ENCODE results near the gene OR2T8.

The OR2T8 gene

DNA sequence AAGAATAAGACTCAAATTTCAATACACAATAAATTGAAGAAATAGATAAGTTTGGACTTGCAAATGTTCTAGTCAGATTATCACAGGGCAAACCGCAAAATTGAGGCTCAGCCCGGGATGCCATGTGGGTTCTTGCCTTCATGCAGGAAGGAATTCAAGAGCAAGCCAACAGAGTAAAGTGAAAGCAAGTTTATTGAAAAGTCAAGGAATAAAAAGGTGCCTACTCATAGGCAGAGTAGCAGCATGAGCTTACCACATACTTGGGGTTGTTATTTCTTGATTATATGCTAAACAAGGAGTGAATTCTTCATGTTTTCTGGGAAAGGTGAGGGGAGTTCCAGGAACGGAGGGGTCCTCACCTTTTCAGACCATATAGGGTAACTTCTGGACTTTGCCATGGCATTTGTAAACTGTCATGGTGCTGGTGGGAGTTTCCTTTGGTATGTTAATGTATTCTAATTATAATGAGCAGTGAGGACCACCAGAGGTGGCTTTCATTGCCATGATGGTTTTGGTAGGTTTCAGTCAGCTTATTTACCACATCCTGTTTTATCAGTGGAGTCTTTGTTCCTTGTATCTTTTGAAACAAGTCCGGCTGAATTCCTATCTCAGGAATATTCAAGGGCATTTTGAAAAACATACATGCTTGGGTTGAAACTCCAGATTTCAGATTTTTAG is 43.0 kb downstream of the OR2T8 start:
- DNase-seq, result no peak

DNA sequence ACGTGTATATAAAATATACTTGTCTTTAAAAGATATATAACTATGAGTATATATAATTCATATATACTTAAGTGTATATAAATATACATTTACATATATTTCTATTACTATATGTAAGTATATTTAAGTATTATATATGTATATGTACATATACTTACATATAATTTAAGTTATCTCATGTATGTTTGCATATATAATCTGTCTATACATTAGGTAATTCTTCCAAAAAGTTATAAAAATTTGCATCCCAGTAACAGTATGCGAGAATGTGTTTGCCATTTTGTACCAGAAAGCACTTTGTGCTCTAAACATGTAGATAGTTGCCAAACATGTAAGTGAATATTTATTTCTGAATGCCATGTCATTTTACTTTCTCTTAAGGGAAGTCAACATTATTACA is 44.9 kb downstream of the OR2T8 start, which contains the start of gene OR2AK2:
OR2AK2 (plus strand) TSS at position 301 of the 400 bp plus-strand sequence. CDS start 144 bp downstream, outside the sequence.
- no peak for DNase-seq

DNA sequence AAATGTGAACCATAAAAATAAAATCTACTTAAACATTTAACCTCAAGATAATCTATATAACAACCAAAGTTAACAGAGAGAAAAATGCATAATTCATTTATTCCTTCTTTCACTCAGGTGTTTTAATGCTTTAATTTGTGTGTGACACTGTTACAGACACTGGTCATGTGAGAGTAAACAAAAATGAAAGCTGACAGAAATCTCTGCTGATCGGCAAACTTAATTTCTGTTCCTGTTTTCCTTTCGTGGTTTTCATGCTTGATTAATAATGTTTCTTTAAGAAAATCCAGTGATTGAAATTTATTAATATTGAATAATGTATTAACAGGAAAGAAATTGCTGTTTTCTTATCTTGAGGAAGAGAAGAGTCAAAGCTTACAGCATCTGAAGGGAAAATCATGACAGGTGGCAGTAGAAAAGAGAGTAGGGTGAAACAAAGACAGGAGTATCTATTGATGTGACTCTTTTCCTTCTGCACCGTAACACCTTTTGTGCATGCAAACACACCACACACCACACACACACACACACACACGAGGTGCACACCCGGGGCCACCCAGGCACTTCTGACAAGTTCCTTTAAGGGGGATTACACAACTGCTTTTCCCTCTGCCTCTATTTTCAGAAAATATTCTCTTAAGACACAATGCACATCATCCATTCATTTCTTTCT is 46.6 kb downstream of the OR2T8 start:
- DNase-seq, result no peak
